ENCODE results near the gene NLGN3.

DNA sequence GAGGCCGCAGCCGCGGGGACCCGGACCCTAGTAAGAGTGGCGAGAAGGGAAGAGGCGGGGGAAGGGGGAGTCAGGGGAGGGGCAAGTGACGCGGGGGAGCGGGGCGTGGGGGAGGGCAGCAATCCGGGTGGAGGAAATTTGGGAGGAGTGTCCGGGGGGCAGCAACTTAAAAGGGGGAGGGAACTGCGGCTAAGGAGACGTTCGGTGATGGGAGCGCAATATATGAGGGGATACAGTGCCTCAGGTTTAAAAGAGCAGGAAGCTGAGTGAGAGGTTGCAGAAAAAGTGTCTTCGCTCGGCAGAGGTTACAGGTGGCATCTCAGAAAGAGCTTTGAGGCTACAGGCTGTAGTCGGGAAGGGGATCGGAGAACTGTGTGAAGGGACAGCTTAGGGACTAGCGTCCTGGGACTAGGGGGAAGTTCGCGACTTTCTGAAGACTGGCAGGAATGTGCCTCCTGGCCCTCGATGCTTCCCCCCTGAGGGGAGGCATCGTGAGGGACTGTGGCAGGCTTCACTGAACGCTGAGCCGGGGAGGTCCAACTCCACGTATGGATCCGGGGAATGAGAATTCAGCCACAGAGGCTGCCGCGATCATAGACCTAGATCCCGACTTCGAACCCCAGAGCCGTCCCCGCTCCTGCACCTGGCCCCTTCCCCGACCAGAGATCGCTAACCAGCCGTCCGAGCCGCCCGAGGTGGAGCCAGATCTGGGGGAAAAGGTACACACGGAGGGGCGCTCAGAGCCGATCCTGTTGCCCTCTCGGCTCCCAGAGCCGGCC lies 48.5 kb upstream of the NLGN3 start:
- TF ChIP-seq, protein P1, sequence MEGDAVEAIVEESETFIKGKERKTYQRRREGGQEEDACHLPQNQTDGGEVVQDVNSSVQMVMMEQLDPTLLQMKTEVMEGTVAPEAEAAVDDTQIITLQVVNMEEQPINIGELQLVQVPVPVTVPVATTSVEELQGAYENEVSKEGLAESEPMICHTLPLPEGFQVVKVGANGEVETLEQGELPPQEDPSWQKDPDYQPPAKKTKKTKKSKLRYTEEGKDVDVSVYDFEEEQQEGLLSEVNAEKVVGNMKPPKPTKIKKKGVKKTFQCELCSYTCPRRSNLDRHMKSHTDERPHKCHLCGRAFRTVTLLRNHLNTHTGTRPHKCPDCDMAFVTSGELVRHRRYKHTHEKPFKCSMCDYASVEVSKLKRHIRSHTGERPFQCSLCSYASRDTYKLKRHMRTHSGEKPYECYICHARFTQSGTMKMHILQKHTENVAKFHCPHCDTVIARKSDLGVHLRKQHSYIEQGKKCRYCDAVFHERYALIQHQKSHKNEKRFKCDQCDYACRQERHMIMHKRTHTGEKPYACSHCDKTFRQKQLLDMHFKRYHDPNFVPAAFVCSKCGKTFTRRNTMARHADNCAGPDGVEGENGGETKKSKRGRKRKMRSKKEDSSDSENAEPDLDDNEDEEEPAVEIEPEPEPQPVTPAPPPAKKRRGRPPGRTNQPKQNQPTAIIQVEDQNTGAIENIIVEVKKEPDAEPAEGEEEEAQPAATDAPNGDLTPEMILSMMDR (IDR thresholded peaks at IDR 0.05), result no peak
- TF ChIP-seq POLR2A (IDR thresholded peaks at IDR 0.05), result no peak

Data from lower leg skin (tissue), 3 donors.